HCT116 (cell line): ENCODE measurements around the gene IPO7. TPM values are rescaled to one million over a fixed set of nuclear protein-coding genes. Genes with fewer than 3 reads are reported as not detected.

Source experiments
- ATAC-seq: fragments of 200-7000 bp; cut with Tn5 transposase; 2 replicates; pipeline ENCODE4 v1.9.1; 2020; ENCODE audit warnings: mild to moderate bottlenecking, moderate library complexity
- BruUV-seq: library from RNA; stranded (reverse); fragments of 400-500 nt; replicated peaks from 2 replicates; lab custom pipeline; 2021; lab: Mats Ljungman, UMichigan
- CTCF ChIA-PET: fragments of 300-600 bp; sonication (Branson Sonifier 250); formaldehyde crosslinking; loops from one replicate; lab custom pipeline; 2021; ENCODE audit warnings: antibody characterized with exemption; lab: Charles Lee
- POLR2A ChIA-PET: fragments of 300-600, 350-600 bp; sonication (Branson Sonifier 250); formaldehyde crosslinking; loops from one replicate; lab custom pipeline; 2021; ENCODE audit warnings: antibody characterized with exemption; lab: Charles Lee
- RAD21 ChIA-PET, 2 experiments: fragments of 300-600 bp; sonication (Branson Sonifier 250); formaldehyde crosslinking; loops; one replicate each; lab custom pipeline; 2023; ENCODE audit warnings: low total read pairs in 2 of 2; ENCODE audit not compliant: uncharacterized antibody in 2 of 2, unreplicated experiment in 2 of 2, low non-redundant PET in 1 of 2; lab: Charles Lee
- DNase-seq: peaks from one replicate; pipeline ENCODE4 v3.0.0-alpha.2; 2010; ENCODE audit warnings: low read depth, low spot score
- H2AFZ ChIP-seq: fragments of 200-600 bp; shearing (Covaris generic), sonication (generic); 2 replicates; pipeline ENCODE4 v1.6.1; 2017; ENCODE audit warnings: low read depth, mixed run types, mixed read lengths, antibody characterized with exemption, low read length; ENCODE audit not compliant: poor library complexity, severe bottlenecking
- H3K27ac ChIP-seq: 2 replicates; pipeline ENCODE4 v1.5.1; 2012; ENCODE audit warnings: low read depth, low read length
- H3K27me3 ChIP-seq: fragments of 200-600 bp; sonication (generic); 2 replicates; pipeline ENCODE4 v1.6.1; 2016; ENCODE audit warnings: mixed run types, low read length, mixed read lengths; ENCODE audit not compliant: insufficient read depth
- H3K36me3 ChIP-seq, 2 experiments: fragments of 200-500 bp in 1 of 2; fragments of 200-600 bp in 1 of 2; sonication (Bioruptor generic) in 1 of 2; sonication (generic) in 1 of 2; 2 replicates each; pipeline versions ENCODE4 v1.5.1 to v1.6.1; 2014 to 2016; ENCODE audit warnings: low read length in 2 of 2, inconsistent platforms in 1 of 2, mixed read lengths in 1 of 2, mixed run types in 1 of 2; ENCODE audit not compliant: insufficient read depth in 2 of 2, control insufficient read depth in 1 of 2
- H3K4me1 ChIP-seq, 2 experiments: fragments of 200-600 bp in 1 of 2; sonication (generic) in 1 of 2; 2 replicates each; pipeline versions ENCODE4 v1.5.1 to v1.6.1; 2012 to 2017; ENCODE audit warnings: low read length in 2 of 2, inconsistent platforms in 1 of 2, mild to moderate bottlenecking in 1 of 2, mixed read lengths in 1 of 2, mixed run types in 1 of 2, moderate library complexity in 1 of 2; ENCODE audit not compliant: insufficient read depth in 2 of 2, control insufficient read depth in 1 of 2
- H3K4me2 ChIP-seq: fragments of 200-600 bp; sonication (generic); 2 replicates; pipeline ENCODE4 v1.6.1; 2017; ENCODE audit warnings: mixed run types, low read length, mixed read lengths
- H3K4me3 ChIP-seq, 2 experiments: fragments of 200-600 bp in 1 of 2; sonication (generic) in 1 of 2; replicated peaks in 1 of 2; 2 replicates each; pipeline ENCODE4 v1.5.1; 2011 to 2016; ENCODE audit warnings: low read length in 2 of 2, control low read depth in 1 of 2, low read depth in 1 of 2, mild to moderate bottlenecking in 1 of 2, mixed read lengths in 1 of 2, mixed run types in 1 of 2
- H3K79me2 ChIP-seq: fragments of 200-600 bp; sonication (generic); 2 replicates; pipeline ENCODE4 v1.6.1; 2017; ENCODE audit warnings: mild to moderate bottlenecking, mixed run types, low read length, moderate library complexity, mixed read lengths; ENCODE audit not compliant: insufficient read depth
- H3K9ac ChIP-seq: fragments of 200-600 bp; sonication (generic); 2 replicates; pipeline ENCODE4 v1.6.1; 2016; ENCODE audit warnings: low read length, mixed read lengths
- H3K9me2 ChIP-seq: fragments of 200-600 bp; sonication (generic), shearing (Covaris generic); 2 replicates; pipeline ENCODE4 v1.6.1; 2017; ENCODE audit warnings: mixed run types, mild to moderate bottlenecking, moderate library complexity; ENCODE audit not compliant: insufficient read depth
- H3K9me3 ChIP-seq, 2 experiments: fragments of 200-500 bp in 1 of 2; fragments of 200-600 bp in 1 of 2; sonication (Bioruptor generic) in 1 of 2; sonication (generic) in 1 of 2; 2 replicates each; pipeline ENCODE4 v1.6.1; 2014 to 2017; ENCODE audit warnings: low read length in 2 of 2, mixed read lengths in 2 of 2, inconsistent platforms in 1 of 2, low read depth in 1 of 2, mild to moderate bottlenecking in 1 of 2, mixed run types in 1 of 2, moderate library complexity in 1 of 2; ENCODE audit not compliant: control insufficient read depth in 1 of 2, insufficient read depth in 1 of 2
- H4K20me1 ChIP-seq: fragments of 200-600 bp; sonication (generic), shearing (Covaris generic); 2 replicates; pipeline ENCODE4 v1.6.1; 2017; ENCODE audit warnings: mixed run types, mild to moderate bottlenecking, moderate library complexity; ENCODE audit not compliant: insufficient read depth
- CBX3 ChIP-seq: IDR thresholded peaks from 2 replicates; pipeline ENCODE4 v1.6.1; 2012; ENCODE audit warnings: low read depth
- CTCF ChIP-seq, 3 experiments: fragments of 200-600 bp in 1 of 3; sonication (generic) in 1 of 3; IDR thresholded peaks in 2 of 3; conservative IDR thresholded peaks in 1 of 3; 2 replicates each; pipeline ENCODE4 v1.5.1; 2012 to 2017; ENCODE audit warnings: low read depth in 2 of 3, low read length in 2 of 3, antibody characterized with exemption in 1 of 3, borderline replicate concordance in 1 of 3, control low read depth in 1 of 3, mild to moderate bottlenecking in 1 of 3, mixed read lengths in 1 of 3, mixed run types in 1 of 3, moderate library complexity in 1 of 3; ENCODE audit not compliant: insufficient read depth in 1 of 3
- EGR1 ChIP-seq: IDR thresholded peaks from 2 replicates; pipeline ENCODE4 v1.6.1; 2012; ENCODE audit warnings: low read depth
- FOSL1 ChIP-seq: IDR thresholded peaks from 2 replicates; pipeline ENCODE4 v1.6.1; 2012; ENCODE audit warnings: low read depth
- JUND ChIP-seq: IDR thresholded peaks from 2 replicates; pipeline ENCODE4 v1.6.1; 2012
- POLR2AphosphoS5 ChIP-seq: IDR thresholded peaks from 2 replicates; pipeline ENCODE4 v1.6.1; 2011; ENCODE audit warnings: mild to moderate bottlenecking, low read depth, low read length, moderate library complexity
- REST ChIP-seq: IDR thresholded peaks from 2 replicates; pipeline ENCODE4 v1.6.1; 2012; ENCODE audit warnings: low read depth
- SIN3A ChIP-seq: IDR thresholded peaks from 2 replicates; pipeline ENCODE4 v1.6.1; 2012; ENCODE audit warnings: low read depth
- SP1 ChIP-seq: IDR thresholded peaks from 2 replicates; pipeline ENCODE4 v1.6.1; 2012; ENCODE audit warnings: low read depth
- SRF ChIP-seq: IDR thresholded peaks from 2 replicates; pipeline ENCODE4 v1.6.1; 2012; ENCODE audit warnings: low read depth
- TCF7L2 ChIP-seq: IDR thresholded peaks from 2 replicates; pipeline ENCODE4 v1.7.0; 2011; ENCODE audit warnings: borderline replicate concordance, inconsistent platforms; ENCODE audit not compliant: insufficient read depth, insufficient read length; ENCODE audit errors: extremely low read depth
- YY1 ChIP-seq: IDR thresholded peaks from 2 replicates; pipeline ENCODE4 v1.6.1; 2011; ENCODE audit warnings: low read length, low read depth, moderate library complexity, mild to moderate bottlenecking; ENCODE audit not compliant: insufficient replicate concordance; ENCODE audit errors: extremely low read depth
- ZFX ChIP-seq: fragments of 450-650 bp; IDR thresholded peaks from 2 replicates; pipeline ENCODE4 v1.6.1; 2017
- intact Hi-C: fragments of 100-400 bp; cut with micrococcal nuclease; formaldehyde crosslinking; loops from 2 replicates; pipeline ENCODE4 v1.10.0; 2022
- total RNA-seq: library from RNA; stranded (reverse); gene quantifications from one replicate; pipeline ENCODE4 v1.2.1, GENCODE V29; 2021; ENCODE audit not compliant: unreplicated experiment
- TF ChIP-seq, protein P1 (sequence below): IDR thresholded peaks from 2 replicates; pipeline ENCODE4 v1.6.1; 2012

IPO7 gene
- total RNA-seq, 1 experiment from 2014 or later: 186 TPM

- CTCF ChIA-PET: no interaction called here
- intact Hi-C loops: no loop called here
Measured at GRCh38 chr11:9490376-9490775, 105.9 kb downstream of the IPO7 start.

More at GRCh38 chr11:9490376-9490775, 105.9 kb downstream of the IPO7 start:
- BruUV-seq: no TSS peak
- Histone ChIP-seq H3K4me2 (no peak overlapping the region), H3K79me2 (no peaks in the 10 kb centered on the region), H3K9me3 (no peaks in the 10 kb centered on the region), H3K9ac (no peak overlapping the region), H4K20me1 (no peaks in the 10 kb centered on the region), H3K36me3 (peaks cover 7 to 15% of the 10 kb centered on the region in 2 experiments), H3K27me3 (no peaks in the 10 kb centered on the region), H3K4me1 (no peaks in the 10 kb centered on the region), H3K9me2 (no peaks in the 10 kb centered on the region), H3K4me3 (no peak overlapping the region), H3K27ac (no peak overlapping the region), H2AFZ (no peak overlapping the region)
- ATAC-seq: no peak
- no peak for DNase-seq
- POLR2A ChIA-PET: interaction anchor here (1.1 kb wide), 1 partner anchor 30 kb away, joined by 8 read pairs; the partner anchor contains the start of gene ZNF143
- TF ChIP-seq CTCF (IDR thresholded peaks at IDR 0.05 in 2 of 3, conservative IDR thresholded peaks at IDR 0.05 in 1 of 3; ENCODE audit: borderline replicate concordance in 1 of 3, insufficient read depth in 1 of 3, low read depth in 2 of 3, low read length in 2 of 3): no peak
- TF ChIP-seq REST: no peak
- no peak for TF ChIP-seq TCF7L2
- TF ChIP-seq JUND: no peak
- TF ChIP-seq, protein P1, sequence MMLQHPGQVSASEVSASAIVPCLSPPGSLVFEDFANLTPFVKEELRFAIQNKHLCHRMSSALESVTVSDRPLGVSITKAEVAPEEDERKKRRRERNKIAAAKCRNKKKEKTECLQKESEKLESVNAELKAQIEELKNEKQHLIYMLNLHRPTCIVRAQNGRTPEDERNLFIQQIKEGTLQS: no peak
- no peak for TF ChIP-seq EGR1
- TF ChIP-seq FOSL1: no peak
- no peak for TF ChIP-seq SRF
- no peak for TF ChIP-seq CBX3
- TF ChIP-seq ZFX: no peak
- no peak for TF ChIP-seq SP1
- no peak for TF ChIP-seq SIN3A
- TF ChIP-seq POLR2AphosphoS5: no peak
- TF ChIP-seq YY1: no peak
- RAD21 ChIA-PET: no interaction called here
